Measurements from ENCODE around the gene GNG12.

GNG12 gene

GRCh38 chr1:67769633-67770256, 63.5 kb downstream of the GNG12 start:
- DNase-seq (no peak), ATAC-seq (peak; percentile 44)
- no peaks in the 10 kb centered on the region for H3K36me3 Mint-ChIP-seq (ENCODE audit: low read depth)
- peaks cover 44% of the 10 kb centered on the region for H3K27me3 Mint-ChIP-seq
- H3K9me3 Mint-ChIP-seq, result no peaks in the 10 kb centered on the region
- peak overlapping the region; percentile 1 for H3K4me3 Mint-ChIP-seq
- peaks cover 44% of the 10 kb centered on the region for H3K4me1 Mint-ChIP-seq
- H3K27ac Mint-ChIP-seq, result no peak overlapping the region

GRCh38 chr1:67768480-67768879, 64.8 kb downstream of the GNG12 start:
- Mint-ChIP-seq H3K36me3 (ENCODE audit: low read depth) (no peaks in the 10 kb centered on the region), H3K27me3 (peaks cover 45% of the 10 kb centered on the region), H3K4me1 (peaks cover 44% of the 10 kb centered on the region), H3K9me3 (no peaks in the 10 kb centered on the region), H3K27ac (no peak overlapping the region), H3K4me3 (no peak overlapping the region)
- ATAC-seq, result no peak
- DNase-seq, result no peak

- H3K4me3 Mint-ChIP-seq, result no peak overlapping the region
- no peak overlapping the region for H3K27ac Mint-ChIP-seq
- peaks cover 40% of the 10 kb centered on the region for H3K27me3 Mint-ChIP-seq
These were observed 66.0 kb downstream of the GNG12 start for GRCh38 chr1:67767103-67767782.

GRCh38 chr1:67766141-67766978, 66.9 kb downstream of the GNG12 start:
- peak; percentile 80 for ATAC-seq
- peak; percentile 52 for DNase-seq
- Mint-ChIP-seq H3K27ac (no peak overlapping the region), H3K9me3 (no peaks in the 10 kb centered on the region), H3K4me3 (peak overlapping the region; percentile 1), H3K4me1 (peaks cover 44% of the 10 kb centered on the region), H3K36me3 (ENCODE audit: low read depth) (no peaks in the 10 kb centered on the region), H3K27me3 (peaks cover 35% of the 10 kb centered on the region)

More at GRCh38 chr1:67767103-67767782, 66.0 kb downstream of the GNG12 start:
- H3K9me3 Mint-ChIP-seq, result no peaks in the 10 kb centered on the region
- ATAC-seq (no peak), DNase-seq (no peak)
- peaks cover 44% of the 10 kb centered on the region for H3K4me1 Mint-ChIP-seq
- H3K36me3 Mint-ChIP-seq (ENCODE audit: low read depth), result no peaks in the 10 kb centered on the region

- no peak overlapping the region for H3K4me3 Mint-ChIP-seq
- no peak for DNase-seq
- H3K9me3 Mint-ChIP-seq, result no peaks in the 10 kb centered on the region
- H3K27me3 Mint-ChIP-seq, result peaks cover 36% of the 10 kb centered on the region
- H3K27ac Mint-ChIP-seq, result no peak overlapping the region
- no peaks in the 10 kb centered on the region for H3K36me3 Mint-ChIP-seq (ENCODE audit: low read depth)
- ATAC-seq, result no peak
- H3K4me1 Mint-ChIP-seq, result peaks cover 31% of the 10 kb centered on the region
These were observed 68.6 kb downstream of the GNG12 start for GRCh38 chr1:67764633-67765032.

GRCh38 chr1:67761730-67762129, 71.5 kb downstream of the GNG12 start:
- DNase-seq (no peak), ATAC-seq (no peak)
- Mint-ChIP-seq H3K4me3 (no peak overlapping the region), H3K4me1 (peaks cover 14% of the 10 kb centered on the region), H3K27me3 (peaks cover 21% of the 10 kb centered on the region), H3K9me3 (no peaks in the 10 kb centered on the region), H3K27ac (no peak overlapping the region), H3K36me3 (ENCODE audit: low read depth) (no peaks in the 10 kb centered on the region)

- Mint-ChIP-seq H3K4me1 (peaks cover 8% of the 10 kb centered on the region), H3K27me3 (peaks cover 20% of the 10 kb centered on the region), H3K36me3 (ENCODE audit: low read depth) (no peaks in the 10 kb centered on the region), H3K9me3 (no peaks in the 10 kb centered on the region), H3K4me3 (no peak overlapping the region), H3K27ac (no peak overlapping the region)
- DNase-seq, result no peak
- no peak for ATAC-seq
These were observed 72.2 kb downstream of the GNG12 start for GRCh38 chr1:67761091-67761490.

- DNase-seq (peak; percentile 58), ATAC-seq (peak; percentile 68)
- Mint-ChIP-seq H3K36me3 (ENCODE audit: low read depth) (no peaks in the 10 kb centered on the region), H3K27me3 (peaks cover 20% of the 10 kb centered on the region), H3K9me3 (no peaks in the 10 kb centered on the region), H3K27ac (no peak overlapping the region), H3K4me3 (no peak overlapping the region), H3K4me1 (peaks cover under 1% of the 10 kb centered on the region)
These were observed 73.0 kb downstream of the GNG12 start for GRCh38 chr1:67760030-67760821.

- no peak for DNase-seq
- ATAC-seq, result no peak
- Mint-ChIP-seq H3K4me3 (no peak overlapping the region), H3K9me3 (no peaks in the 10 kb centered on the region), H3K36me3 (ENCODE audit: low read depth) (no peaks in the 10 kb centered on the region), H3K4me1 (no peaks in the 10 kb centered on the region), H3K27me3 (peaks cover 18% of the 10 kb centered on the region), H3K27ac (no peak overlapping the region)
These were observed 73.6 kb downstream of the GNG12 start for GRCh38 chr1:67759692-67760029.

- H3K4me3 Mint-ChIP-seq, result no peak overlapping the region
- peaks cover 13% of the 10 kb centered on the region for H3K27me3 Mint-ChIP-seq
- no peaks in the 10 kb centered on the region for H3K36me3 Mint-ChIP-seq (ENCODE audit: low read depth)
- no peak for DNase-seq
- peaks cover 2% of the 10 kb centered on the region for H3K4me1 Mint-ChIP-seq
- H3K27ac Mint-ChIP-seq, result no peak overlapping the region
- H3K9me3 Mint-ChIP-seq, result no peaks in the 10 kb centered on the region
- no peak for ATAC-seq
These were observed 74.2 kb downstream of the GNG12 start for GRCh38 chr1:67759066-67759465.

- no peaks in the 10 kb centered on the region for H3K36me3 Mint-ChIP-seq (ENCODE audit: low read depth)
- H3K9me3 Mint-ChIP-seq, result no peaks in the 10 kb centered on the region
- H3K27ac Mint-ChIP-seq, result no peak overlapping the region
- H3K4me1 Mint-ChIP-seq, result peaks cover 5% of the 10 kb centered on the region
- no peak overlapping the region for H3K4me3 Mint-ChIP-seq
- peaks cover 5% of the 10 kb centered on the region for H3K27me3 Mint-ChIP-seq
- ATAC-seq (no peak), DNase-seq (no peak)
These were observed 77.6 kb downstream of the GNG12 start for GRCh38 chr1:67755619-67756018.

GRCh38 chr1:67755160-67755559, 78.1 kb downstream of the GNG12 start:
- Mint-ChIP-seq H3K9me3 (no peaks in the 10 kb centered on the region), H3K4me1 (peaks cover 5% of the 10 kb centered on the region), H3K36me3 (ENCODE audit: low read depth) (no peaks in the 10 kb centered on the region), H3K4me3 (no peak overlapping the region), H3K27ac (no peak overlapping the region), H3K27me3 (peaks cover 2% of the 10 kb centered on the region)
- ATAC-seq (no peak), DNase-seq (no peak)

- H3K4me3 Mint-ChIP-seq, result no peak overlapping the region
- no peak overlapping the region for H3K27ac Mint-ChIP-seq
- peaks cover 2% of the 10 kb centered on the region for H3K27me3 Mint-ChIP-seq
- H3K9me3 Mint-ChIP-seq, result no peaks in the 10 kb centered on the region
- peaks cover 11% of the 10 kb centered on the region for H3K4me1 Mint-ChIP-seq
- ATAC-seq, result no peak
- H3K36me3 Mint-ChIP-seq (ENCODE audit: low read depth), result no peaks in the 10 kb centered on the region
- no peak for DNase-seq
These were observed 78.7 kb downstream of the GNG12 start for GRCh38 chr1:67754526-67754920.

GRCh38 chr1:67753776-67754525, 79.3 kb downstream of the GNG12 start:
- H3K36me3 Mint-ChIP-seq (ENCODE audit: low read depth), result no peaks in the 10 kb centered on the region
- H3K4me3 Mint-ChIP-seq, result no peak overlapping the region
- no peaks in the 10 kb centered on the region for H3K9me3 Mint-ChIP-seq
- H3K4me1 Mint-ChIP-seq, result peaks cover 15% of the 10 kb centered on the region
- no peak overlapping the region for H3K27ac Mint-ChIP-seq
- peaks cover 2% of the 10 kb centered on the region for H3K27me3 Mint-ChIP-seq
- ATAC-seq (peak; percentile 38), DNase-seq (peak; percentile 18)

Measured in activated naive CD8-positive, alpha-beta T cell treated with anti-CD3 and anti-CD28 coated beads, Interleukin-2, amount 50 U/mL, for 24 hours (primary cell).